Measurements from ENCODE around the gene KRTAP5-6.

- TF ChIP-seq CTCF (IDR thresholded peaks at IDR 0.05 in 2 of 3, conservative IDR thresholded peaks at IDR 0.05 in 1 of 3; ENCODE audit: borderline replicate concordance in 1 of 3, insufficient read depth in 1 of 3, low read depth in 2 of 3, low read length in 2 of 3): no peak
- no peak for TF ChIP-seq CEBPB (IDR thresholded peaks at IDR 0.05; ENCODE audit: low read depth)
- TF ChIP-seq POLR2A (IDR thresholded peaks at IDR 0.05; ENCODE audit: borderline replicate concordance, extremely low read depth, insufficient read depth, insufficient read length): no peak
- no peak for TF ChIP-seq ZNF274 (IDR thresholded peaks at IDR 0.05; ENCODE audit: low read depth, low read length)
Observed at GRCh38 chr11:1705126-1706052, 8.4 kb downstream of the KRTAP5-6 start.
